ENCODE measurements around the gene LCE2A.
"Not testable (repeated sequence)": the region's sequence is repeated elsewhere in the genome, so short reads cannot be mapped to it uniquely, and the experiment has no call there.

LCE2A gene

GRCh38 chr1:152697701-152698600 is at the start of gene LCE2A:
TSS of gene LCE2A (plus strand) at chr1:152698345. CDS start at chr1:152698902, 557 bp downstream.
- no peak for DNase-seq (ENCODE audit: low read depth in 2 of 3, low spot score in 2 of 3)

DNA sequence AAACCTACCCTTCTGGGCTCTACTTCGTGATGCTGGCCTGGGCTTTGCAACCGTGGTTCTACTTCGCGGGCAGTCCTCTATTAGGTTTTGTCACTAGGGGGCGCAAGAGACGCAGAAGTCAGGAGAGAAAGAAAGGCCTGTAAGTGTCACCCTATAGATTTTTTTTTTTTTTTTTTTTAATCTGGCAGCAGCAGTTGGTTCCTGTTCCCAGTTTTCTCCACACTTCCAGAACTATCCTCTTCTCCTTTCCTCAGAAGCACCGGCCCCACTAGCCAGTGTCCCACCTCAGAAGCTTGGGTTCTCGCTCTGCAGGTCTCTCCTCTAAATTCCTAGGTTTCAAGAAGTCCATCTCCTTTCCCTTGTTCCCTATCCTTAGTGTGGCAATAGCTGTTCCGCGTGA is 44.0 kb upstream of the LCE2A start:
- DNase-seq (ENCODE audit: low read depth in 2 of 3, low spot score in 2 of 3) = peak in 1 of 3 experiments; percentile 60

DNA sequence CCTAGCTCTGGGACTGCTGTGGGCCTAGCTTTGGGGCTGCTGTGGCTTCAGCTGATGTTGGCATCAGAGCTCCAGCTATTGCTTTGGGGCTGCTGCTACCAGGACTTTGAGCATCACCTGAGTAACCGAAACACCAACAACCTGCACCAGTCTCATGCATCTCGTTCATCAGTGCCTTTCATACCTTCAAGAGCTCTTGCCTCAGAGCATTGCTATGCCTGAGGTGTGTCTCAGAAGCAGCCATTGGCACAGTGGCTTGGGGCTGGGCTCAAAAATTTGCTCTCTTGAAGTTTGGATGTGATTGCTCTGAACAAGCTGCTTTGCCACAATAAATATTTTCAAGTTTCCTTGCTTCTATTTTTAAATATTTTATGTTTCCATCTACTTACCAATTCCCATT is 41.7 kb upstream of the LCE2A start:
- DNase-seq (ENCODE audit: low read depth in 2 of 3, low spot score in 2 of 3) = no peak

- no peak for DNase-seq (ENCODE audit: low read depth in 2 of 3, low spot score in 2 of 3)
Measured at GRCh38 chr1:152657677-152658076, 40.5 kb upstream of the LCE2A start.

- no peak for DNase-seq (ENCODE audit: low read depth in 2 of 3, low spot score in 2 of 3)
Measured at GRCh38 chr1:152658649-152659048, 39.5 kb upstream of the LCE2A start.

GRCh38 chr1:152663098-152663497 is 35.0 kb upstream of the LCE2A start, which contains the start of gene LCE2D:
TSS of gene LCE2D (plus strand) at chr1:152663380. CDS start at chr1:152664106, 726 bp downstream.
- DNase-seq (ENCODE audit: low read depth in 2 of 3, low spot score in 2 of 3) = no peak

- DNase-seq (ENCODE audit: low read depth in 2 of 3, low spot score in 2 of 3) = not testable (repeated sequence)
Measured at GRCh38 chr1:152666171-152666570, 32.0 kb upstream of the LCE2A start.

DNA sequence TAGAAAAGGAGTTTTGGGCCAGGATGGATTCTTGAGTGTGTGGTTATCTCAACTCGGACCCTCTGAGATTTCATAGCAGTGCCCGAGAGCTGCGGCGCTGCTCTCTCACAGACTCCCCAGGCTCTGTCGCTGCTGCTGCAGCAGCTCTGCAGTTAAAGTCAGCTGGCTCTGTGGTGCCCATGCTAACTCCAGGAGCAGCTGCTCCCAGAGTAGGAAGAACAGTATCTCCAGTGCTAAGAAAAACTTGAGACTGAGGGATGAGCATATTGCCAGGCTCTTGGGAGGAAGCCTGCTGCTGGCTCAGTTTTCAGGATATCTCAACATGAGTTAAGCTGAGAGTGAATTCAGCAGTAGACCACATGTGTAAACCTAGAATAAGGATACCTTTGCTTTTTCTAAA is 30.5 kb upstream of the LCE2A start:
- DNase-seq (ENCODE audit: low read depth in 2 of 3, low spot score in 2 of 3) = no peak

- no peak for DNase-seq (ENCODE audit: low read depth in 2 of 3, low spot score in 2 of 3)
Measured at GRCh38 chr1:152673016-152673415, 25.1 kb upstream of the LCE2A start.

GRCh38 chr1:152674983-152675382 is 23.2 kb upstream of the LCE2A start, which contains the start of gene LCE2C:
TSS of gene LCE2C (plus strand) at chr1:152675279. CDS start at chr1:152676016, 737 bp downstream.
- DNase-seq (ENCODE audit: low read depth in 2 of 3, low spot score in 2 of 3) = not testable (repeated sequence)

GRCh38 chr1:152679459-152679858 is 18.7 kb upstream of the LCE2A start:
- DNase-seq (ENCODE audit: low read depth in 2 of 3, low spot score in 2 of 3) = no peak

GRCh38 chr1:152681616-152682015 is 16.5 kb upstream of the LCE2A start:
- DNase-seq (ENCODE audit: low read depth in 2 of 3, low spot score in 2 of 3) = no peak

DNA sequence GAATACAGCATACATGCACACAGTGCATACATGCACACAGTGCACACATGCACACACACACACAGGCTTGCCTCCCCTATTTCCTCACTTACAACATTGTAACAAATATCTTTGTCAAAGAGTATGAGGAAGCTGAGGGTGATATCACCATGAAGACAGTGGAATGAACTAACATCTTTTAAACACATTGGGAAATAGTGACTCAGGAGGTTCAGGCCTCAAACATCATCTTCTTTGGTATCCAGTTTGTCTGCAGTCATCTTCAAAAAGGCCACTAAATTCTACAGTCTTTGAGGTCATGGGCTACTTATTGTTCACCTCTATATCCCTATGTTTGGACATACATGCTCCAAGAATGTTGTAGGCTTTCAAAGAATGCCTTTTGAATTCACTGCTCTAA is 14.3 kb upstream of the LCE2A start:
- DNase-seq (ENCODE audit: low read depth in 2 of 3, low spot score in 2 of 3) = no peak

- not testable (repeated sequence) for DNase-seq (ENCODE audit: low read depth in 2 of 3, low spot score in 2 of 3)
Measured at GRCh38 chr1:152685823-152686222, 12.3 kb upstream of the LCE2A start, which contains the start of gene LCE2B. TSS of gene LCE2B (plus strand) at chr1:152686123. CDS start at chr1:152686844, 721 bp downstream.

- DNase-seq (ENCODE audit: low read depth in 2 of 3, low spot score in 2 of 3) = no peak
Measured at GRCh38 chr1:152699746-152700145, 1.6 kb downstream of the LCE2A start.

- no peak for DNase-seq (ENCODE audit: low read depth in 2 of 3, low spot score in 2 of 3)
Measured at GRCh38 chr1:152707860-152708259, 9.7 kb downstream of the LCE2A start, which contains the start of gene LCE4A. TSS of gene LCE4A (plus strand) at chr1:152708160. CDS start at chr1:152709076, 916 bp downstream.

DNA sequence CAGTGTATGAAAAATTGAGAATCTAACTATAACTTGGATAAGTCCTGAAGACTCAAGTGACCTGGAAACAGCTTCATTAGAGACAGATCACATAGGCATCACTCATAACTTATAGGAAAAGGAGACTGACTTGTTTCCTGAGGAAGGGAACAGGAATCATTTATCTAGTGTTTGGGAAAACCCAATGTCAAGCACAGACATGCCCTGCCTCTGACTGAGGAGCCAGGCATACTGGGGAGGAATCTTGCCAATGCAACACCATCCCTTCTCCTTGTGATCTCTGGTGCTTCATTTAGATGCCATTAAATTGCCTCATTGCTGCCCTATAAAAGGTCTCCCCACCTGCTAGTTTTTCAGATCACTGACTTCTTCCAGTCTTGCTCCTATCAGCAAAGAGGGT is 20.1 kb downstream of the LCE2A start:
- no peak for DNase-seq (ENCODE audit: low read depth in 2 of 3, low spot score in 2 of 3)

GRCh38 chr1:152725261-152725660 is 27.1 kb downstream of the LCE2A start:
- DNase-seq (ENCODE audit: low read depth in 2 of 3, low spot score in 2 of 3) = no peak

GRCh38 chr1:152728986-152729385 is 30.8 kb downstream of the LCE2A start:
- DNase-seq (ENCODE audit: low read depth in 2 of 3, low spot score in 2 of 3) = no peak

- DNase-seq (ENCODE audit: low read depth in 2 of 3, low spot score in 2 of 3) = no peak
Measured at GRCh38 chr1:152735648-152736047, 37.5 kb downstream of the LCE2A start.

GRCh38 chr1:152737997-152738396 is 39.9 kb downstream of the LCE2A start:
- no peak for DNase-seq (ENCODE audit: low read depth in 2 of 3, low spot score in 2 of 3)

- DNase-seq (ENCODE audit: low read depth in 2 of 3, low spot score in 2 of 3) = no peak
Measured at GRCh38 chr1:152739841-152740240, 41.7 kb downstream of the LCE2A start.
